Mononuclear cell (primary cell): Measurements from ENCODE around the gene CEP250. TPM values are rescaled to one million over a fixed set of nuclear protein-coding genes. Genes with fewer than 3 reads are reported as not detected.
"Not testable (repeated sequence)": the region's sequence is repeated elsewhere in the genome, so short reads cannot be mapped to it uniquely, and the experiment has no call there.

Source experiments
- H3K27me3 ChIP-seq: 2 replicates; pipeline ENCODE4 v1.6.0; 2011; ENCODE audit warnings: low read length, control low read depth; ENCODE audit not compliant: insufficient read depth
- H3K4me1 ChIP-seq: 2 replicates; pipeline ENCODE4 v1.5.1; 2011; ENCODE audit warnings: mild to moderate bottlenecking, low read length, control low read depth; ENCODE audit not compliant: insufficient read depth
- H3K4me3 ChIP-seq: 2 replicates; pipeline ENCODE4 v1.5.1; 2011; ENCODE audit warnings: mild to moderate bottlenecking, low read length, moderate library complexity
- H3K9me3 ChIP-seq: 2 replicates; pipeline ENCODE4 v1.5.1; 2011; ENCODE audit warnings: low read depth, mild to moderate bottlenecking, control low read depth, low read length
- total RNA-seq: library from RNA; depleted of rRNA; stranded (reverse); fragments of >200 nt; gene quantifications from one replicate; pipeline ENCODE4 v1.2.3, GENCODE V29; 2012

CEP250 gene
- total RNA-seq, 1 donor, result 10.7 TPM

DNA sequence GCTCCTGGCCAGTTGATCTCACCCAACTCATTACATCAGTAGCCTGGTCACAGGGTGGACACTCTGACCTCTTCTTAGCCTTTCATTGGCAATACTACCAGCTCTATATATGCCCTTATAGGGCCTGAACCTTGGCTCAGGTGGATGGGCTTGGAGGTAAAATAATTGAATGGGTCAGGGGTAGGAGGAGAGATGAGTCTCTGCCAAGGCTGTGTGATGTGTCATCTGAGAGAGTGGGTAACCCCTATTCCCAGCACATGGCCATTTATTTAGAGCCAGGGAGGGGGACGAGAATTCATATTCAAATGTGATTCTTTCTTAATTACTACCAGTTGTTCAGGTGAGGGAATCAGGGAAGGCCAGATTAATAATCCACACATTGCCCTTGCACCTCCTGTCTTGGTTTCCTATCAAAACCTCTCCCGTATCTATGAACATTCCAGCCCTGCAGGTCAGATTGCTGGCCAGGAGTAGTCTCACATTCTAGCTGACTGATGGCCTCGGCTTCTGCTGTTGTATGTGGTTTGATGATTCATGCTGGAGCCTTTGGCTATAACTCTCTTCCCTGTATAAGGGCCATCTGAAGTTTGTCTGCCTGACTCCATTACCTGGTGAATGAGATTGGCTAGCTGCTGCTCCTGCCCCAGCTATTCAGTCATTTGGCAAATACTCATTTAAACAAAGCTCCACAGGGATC lies 60.7 kb downstream of the CEP250 start:
- H3K9me3 ChIP-seq, result no peaks in the 10 kb centered on the region
- no peaks in the 10 kb centered on the region for H3K4me1 ChIP-seq
- H3K27me3 ChIP-seq, result no peaks in the 10 kb centered on the region
- H3K4me3 ChIP-seq, result no peak overlapping the region

DNA sequence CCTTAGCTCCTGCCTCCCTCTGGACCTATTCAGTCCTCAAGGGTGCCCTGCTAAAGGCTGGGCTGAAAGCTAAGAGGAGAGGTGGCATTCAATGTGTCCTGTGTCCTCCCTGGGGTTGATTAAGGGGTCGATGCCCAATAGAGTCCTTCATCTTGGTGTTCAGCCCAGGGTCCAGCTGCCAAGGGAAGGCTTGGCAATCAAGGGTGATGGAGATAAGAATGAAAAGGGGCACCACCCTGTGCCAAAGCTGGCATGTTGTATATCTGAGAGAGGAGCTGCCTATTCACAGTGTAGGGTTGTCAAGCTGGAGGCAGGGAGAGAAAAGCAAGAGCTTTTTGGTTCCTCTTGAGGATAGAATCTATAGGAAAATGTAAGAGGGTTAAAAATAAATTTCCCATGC lies 61.7 kb downstream of the CEP250 start:
- no peaks in the 10 kb centered on the region for H3K9me3 ChIP-seq
- H3K27me3 ChIP-seq, result no peaks in the 10 kb centered on the region
- H3K4me3 ChIP-seq, result no peak overlapping the region
- no peaks in the 10 kb centered on the region for H3K4me1 ChIP-seq

- not testable (repeated sequence) for H3K27me3 ChIP-seq, H3K4me3 ChIP-seq, H3K4me1 ChIP-seq, H3K9me3 ChIP-seq
Observed at GRCh38 chr20:35517767-35518166, 62.4 kb downstream of the CEP250 start.

- no peak overlapping the region for H3K4me3 ChIP-seq
- no peaks in the 10 kb centered on the region for H3K9me3 ChIP-seq
- no peaks in the 10 kb centered on the region for H3K27me3 ChIP-seq
- no peaks in the 10 kb centered on the region for H3K4me1 ChIP-seq
Observed at GRCh38 chr20:35518955-35519354, 63.6 kb downstream of the CEP250 start.

DNA sequence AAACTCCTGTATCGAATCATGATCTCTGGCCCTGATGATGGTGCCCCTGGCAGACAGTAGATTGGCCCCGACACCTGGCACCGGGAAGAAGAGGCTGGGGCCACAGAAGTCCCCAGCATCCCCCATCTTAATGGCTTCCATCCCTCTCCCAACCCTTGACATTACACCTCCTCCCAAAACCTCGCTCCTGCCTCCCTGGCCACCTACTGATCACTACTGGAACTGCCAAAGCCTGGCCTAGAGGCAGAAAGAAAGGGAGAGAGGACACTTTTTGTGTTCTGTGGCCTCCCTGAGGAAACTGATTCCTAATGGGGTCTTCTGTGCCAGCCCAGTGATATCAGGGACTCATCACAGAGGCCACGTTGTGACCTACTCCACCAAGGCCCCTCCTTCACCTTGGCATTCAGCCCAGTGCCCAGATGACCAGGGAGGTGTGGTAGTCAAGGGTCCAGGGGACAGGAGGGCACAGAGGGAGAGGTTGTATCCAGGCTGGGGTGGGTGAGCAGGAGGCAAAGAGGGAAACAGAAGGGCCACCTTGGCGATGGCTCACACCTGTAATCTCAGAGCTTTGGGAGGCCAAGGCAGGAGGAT lies 68.0 kb downstream of the CEP250 start:
- Histone ChIP-seq H3K27me3 (no peaks in the 10 kb centered on the region), H3K4me3 (no peak overlapping the region), H3K4me1 (no peaks in the 10 kb centered on the region), H3K9me3 (no peaks in the 10 kb centered on the region)

DNA sequence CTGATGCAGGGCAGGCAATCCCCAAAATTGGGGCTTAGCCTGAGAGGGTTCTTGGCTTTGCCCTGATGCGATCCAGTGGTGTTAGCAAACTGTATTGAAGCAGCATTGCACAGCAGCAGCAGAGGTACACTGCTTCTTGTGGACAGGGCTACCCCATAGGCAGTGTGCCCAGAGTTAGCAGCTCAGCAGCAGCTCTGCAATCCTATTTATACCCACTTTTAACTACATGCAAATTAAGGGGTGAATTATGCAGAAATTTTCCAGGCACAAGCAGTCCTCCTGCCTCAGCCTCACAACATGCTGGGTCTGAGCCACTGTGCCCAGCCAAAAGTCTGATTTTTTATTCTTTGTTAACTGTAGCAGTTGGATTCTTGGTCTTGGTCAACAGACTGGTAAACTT lies 70.2 kb downstream of the CEP250 start:
- no peaks in the 10 kb centered on the region for H3K9me3 ChIP-seq
- no peaks in the 10 kb centered on the region for H3K27me3 ChIP-seq
- H3K4me1 ChIP-seq, result no peaks in the 10 kb centered on the region
- H3K4me3 ChIP-seq, result no peak overlapping the region

DNA sequence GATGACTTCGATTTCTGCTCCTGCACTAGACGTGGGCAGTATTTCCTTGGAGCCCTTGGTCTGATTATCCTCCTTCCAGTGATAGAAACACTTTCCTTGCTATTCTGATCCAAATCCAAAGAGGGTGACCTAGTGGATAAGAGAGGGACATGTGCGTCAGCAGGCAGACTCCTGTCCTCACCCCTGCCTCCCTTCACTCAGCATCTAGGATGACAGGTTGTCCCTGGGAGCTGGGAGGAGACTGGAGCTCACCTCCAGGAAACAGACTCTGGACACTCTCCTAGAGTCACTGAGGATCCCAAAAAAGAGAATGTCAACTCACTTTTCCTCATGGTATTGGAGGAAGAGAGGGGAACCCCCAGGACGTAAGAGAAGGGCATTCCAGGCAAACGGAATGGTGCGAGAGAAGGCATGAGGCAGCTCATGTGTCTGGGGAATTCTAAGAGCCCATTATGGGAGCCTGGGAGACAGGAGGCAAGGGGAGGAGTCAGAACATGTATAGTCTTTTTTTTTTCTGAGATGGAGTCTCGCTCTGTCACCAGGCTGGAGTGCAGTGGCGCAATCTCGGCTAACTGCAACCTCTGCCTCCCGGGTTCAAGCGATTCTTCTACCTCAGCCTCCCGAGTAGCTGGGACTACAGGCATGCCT lies 71.8 kb downstream of the CEP250 start:
- H3K9me3 ChIP-seq, result no peaks in the 10 kb centered on the region
- H3K4me3 ChIP-seq, result no peak overlapping the region
- H3K27me3 ChIP-seq, result no peaks in the 10 kb centered on the region
- H3K4me1 ChIP-seq, result no peaks in the 10 kb centered on the region

DNA sequence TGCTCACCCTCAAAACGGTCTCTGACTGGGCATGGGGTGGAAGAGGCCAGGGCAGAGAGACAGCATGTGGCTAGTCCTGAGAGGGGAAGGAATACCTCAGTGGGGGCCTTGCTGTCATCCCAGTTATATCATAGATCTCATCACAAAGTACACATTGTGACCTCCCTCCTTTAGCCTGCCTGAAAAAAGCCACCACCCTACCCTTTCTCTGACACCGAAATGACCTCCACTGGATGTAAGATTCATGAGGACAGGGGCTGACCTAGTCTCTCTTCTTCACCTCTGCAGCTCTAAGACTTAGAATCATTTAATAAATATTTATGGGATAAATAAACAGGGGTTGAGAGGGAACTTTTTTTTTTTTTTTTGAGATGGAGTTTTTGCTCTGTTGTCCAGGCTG lies 74.2 kb downstream of the CEP250 start, which contains the start of gene C20orf173:
C20orf173 (minus strand) TSS at position 101 of the 400 bp plus-strand sequence. CDS start 279 bp downstream, outside the sequence.
- H3K27me3 ChIP-seq, result no peaks in the 10 kb centered on the region
- no peaks in the 10 kb centered on the region for H3K9me3 ChIP-seq
- H3K4me3 ChIP-seq, result no peak within 1 kb of the TSS
- H3K4me1 ChIP-seq, result no peaks in the 10 kb centered on the region

DNA sequence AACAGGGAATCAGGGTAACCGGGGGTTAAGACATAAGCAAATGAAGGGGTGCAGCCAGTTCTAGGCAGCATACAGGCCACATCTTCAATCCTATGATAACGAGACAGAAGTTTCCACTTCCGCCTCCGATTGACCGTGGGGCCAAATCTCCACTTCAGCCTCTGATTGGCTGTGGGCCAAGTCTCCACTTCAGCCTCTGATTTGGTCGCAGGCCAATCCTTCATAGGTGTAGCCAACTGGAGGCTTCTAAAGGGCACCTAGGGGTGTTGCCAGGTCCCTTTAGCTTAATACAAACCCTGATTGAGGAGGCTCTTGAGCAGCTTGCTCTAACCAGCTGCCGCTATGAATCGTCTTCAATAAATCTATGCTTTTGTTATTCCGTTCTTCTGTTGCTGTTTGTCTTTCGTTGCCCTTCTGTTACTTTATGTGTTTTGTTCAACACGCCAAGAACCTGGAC lies 84.4 kb downstream of the CEP250 start:
- H3K9me3 ChIP-seq, result no peaks in the 10 kb centered on the region
- no peaks in the 10 kb centered on the region for H3K27me3 ChIP-seq
- H3K4me3 ChIP-seq, result no peak overlapping the region
- peaks cover 21% of the 10 kb centered on the region for H3K4me1 ChIP-seq

DNA sequence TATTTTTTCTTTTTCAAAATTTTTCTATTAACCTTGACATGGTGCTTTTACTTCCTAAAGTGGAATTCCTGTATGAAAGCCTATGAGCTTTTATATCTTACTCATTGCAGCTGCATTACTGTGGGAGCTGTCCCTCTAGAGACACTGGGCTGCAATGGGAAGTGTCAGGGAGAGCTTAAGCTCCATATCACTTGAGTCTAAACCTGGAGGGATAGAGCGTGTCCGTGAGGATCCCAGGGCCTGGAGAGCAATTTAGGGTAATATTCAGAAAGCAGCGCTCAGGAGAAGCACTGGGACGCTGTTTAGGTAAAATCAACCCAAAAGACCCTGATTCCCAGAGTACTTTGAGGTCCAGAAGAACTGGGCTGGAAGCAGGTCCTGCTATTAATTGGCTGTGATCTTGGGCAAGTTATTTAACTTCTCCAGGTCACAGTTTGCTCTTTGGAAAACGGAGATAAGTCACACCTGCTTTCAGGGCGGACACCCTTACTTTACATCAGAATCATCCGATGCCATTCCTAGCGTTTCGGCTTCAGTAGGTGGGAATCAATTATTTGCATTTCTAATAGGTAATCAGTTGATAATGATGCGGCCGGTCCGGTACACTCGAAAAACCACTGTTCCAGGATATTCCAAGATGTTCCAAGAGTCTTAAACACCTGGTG lies 85.9 kb downstream of the CEP250 start:
- Histone ChIP-seq H3K27me3 (no peaks in the 10 kb centered on the region), H3K9me3 (no peaks in the 10 kb centered on the region), H3K4me3 (peak overlapping the region; percentile 77), H3K4me1 (peaks cover 21% of the 10 kb centered on the region)

DNA sequence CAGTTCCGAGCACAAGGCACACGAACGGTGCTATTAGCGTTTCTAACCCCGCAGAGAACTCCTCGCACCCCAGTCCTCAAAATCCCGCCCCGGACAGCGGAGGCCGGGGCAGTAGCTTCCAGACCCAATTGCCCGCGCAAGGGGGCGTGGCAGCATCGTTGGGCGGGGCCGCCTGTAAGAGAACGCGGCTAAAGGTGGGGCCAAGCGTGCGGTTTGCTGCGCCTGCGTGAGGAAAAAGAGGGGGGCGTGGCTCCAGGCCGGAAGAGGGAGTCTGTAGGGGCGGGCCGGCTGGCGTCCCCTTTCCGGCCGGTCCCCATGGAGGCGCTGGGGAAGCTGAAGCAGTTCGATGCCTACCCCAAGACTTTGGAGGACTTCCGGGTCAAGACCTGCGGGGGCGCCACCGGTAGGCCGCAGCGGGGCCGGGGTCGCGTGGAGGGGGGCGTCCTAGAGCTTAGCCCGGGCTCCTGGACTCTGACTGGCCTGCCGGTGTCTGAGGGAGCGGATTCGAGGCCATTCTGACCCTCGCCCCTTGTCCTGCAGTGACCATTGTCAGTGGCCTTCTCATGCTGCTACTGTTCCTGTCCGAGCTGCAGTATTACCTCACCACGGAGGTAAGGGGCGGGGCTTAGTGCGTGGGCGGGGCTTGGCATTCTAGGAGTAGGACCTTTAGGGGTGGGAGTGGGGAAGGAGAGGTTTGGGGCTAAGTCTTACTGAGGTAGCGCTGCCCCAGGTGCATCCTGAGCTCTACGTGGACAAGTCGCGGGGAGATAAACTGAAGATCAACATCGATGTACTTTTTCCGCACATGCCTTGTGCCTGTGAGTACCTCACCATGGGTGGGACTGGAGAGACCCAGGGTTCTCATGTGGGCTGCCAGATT lies 86.6 kb downstream of the CEP250 start, which contains the start of gene ERGIC3:
ERGIC3 (plus strand) TSS at position 296 of the 880 bp plus-strand sequence; CDS start at position 316, 20 bp downstream.
- Histone ChIP-seq H3K4me3 (peak within 1 kb of the TSS; percentile 77), H3K27me3 (no peaks in the 10 kb centered on the region), H3K4me1 (peaks cover 21% of the 10 kb centered on the region), H3K9me3 (no peaks in the 10 kb centered on the region)

- Histone ChIP-seq H3K9me3 (no peaks in the 10 kb centered on the region), H3K27me3 (no peaks in the 10 kb centered on the region), H3K4me1 (peaks cover 21% of the 10 kb centered on the region), H3K4me3 (no peak overlapping the region)
Observed at GRCh38 chr20:35542990-35543389, 87.6 kb downstream of the CEP250 start.

DNA sequence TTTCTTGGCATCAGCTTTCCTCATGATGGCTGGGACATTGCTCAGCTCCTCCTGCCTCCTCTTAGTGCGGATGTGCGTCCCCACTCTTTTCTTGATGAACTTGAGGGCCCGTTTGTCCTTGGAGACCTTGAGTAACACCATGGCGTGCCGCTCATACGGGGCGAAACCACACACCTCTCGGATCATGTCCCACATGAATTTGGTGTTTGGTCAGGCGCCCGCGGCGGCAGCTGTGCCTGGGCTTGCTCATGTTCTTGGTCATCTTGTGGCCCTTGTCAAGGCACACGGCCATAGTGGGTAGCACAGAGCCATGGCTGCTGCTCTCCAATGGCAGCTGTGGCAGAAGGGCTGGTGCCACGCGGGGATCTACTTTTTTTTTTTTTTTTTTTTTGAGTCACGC lies 89.0 kb downstream of the CEP250 start:
- peaks cover 21% of the 10 kb centered on the region for H3K4me1 ChIP-seq
- no peaks in the 10 kb centered on the region for H3K9me3 ChIP-seq
- H3K4me3 ChIP-seq, result no peak overlapping the region
- H3K27me3 ChIP-seq, result no peaks in the 10 kb centered on the region

- not testable (repeated sequence) for H3K27me3 ChIP-seq, H3K9me3 ChIP-seq, H3K4me3 ChIP-seq
- H3K4me1 ChIP-seq, result peaks cover 18% of the 10 kb centered on the region
Observed at GRCh38 chr20:35544941-35545340, 89.5 kb downstream of the CEP250 start.
